PC-3 (cell line): ENCODE results near the gene ASTN2.

Experiments used
- CTCF ChIP-seq: fragments of 300-600 bp; sonication (generic); conservative IDR thresholded peaks from 2 replicates; pipeline ENCODE4 v1.5.1; 2017; ENCODE audit warnings: antibody characterized with exemption, low read depth, mild to moderate bottlenecking, low read length
- EZH2 ChIP-seq: fragments of 300-600 bp; sonication (generic); IDR thresholded peaks from one replicate; pipeline ENCODE4 v1.6.1; 2017; ENCODE audit warnings: antibody characterized with exemption, mild to moderate bottlenecking, low read length; ENCODE audit not compliant: unreplicated experiment
- EZH2phosphoT487 ChIP-seq: fragments of 300-600 bp; sonication (generic); IDR thresholded peaks from 2 replicates; pipeline ENCODE4 v1.6.1; 2018; ENCODE audit warnings: mild to moderate bottlenecking, antibody characterized with exemption, low read length, borderline replicate concordance

- no peak for TF ChIP-seq CTCF
- no peak for TF ChIP-seq EZH2
- no peak for TF ChIP-seq EZH2phosphoT487
Observed at GRCh38 chr9:116713271-116713670, 701.6 kb downstream of the ASTN2 start.
